PC-3 (cell line): ENCODE measurements around the gene MBLAC1. TPM values are rescaled to one million over a fixed set of nuclear protein-coding genes. Genes with fewer than 3 reads are reported as not detected.
"Not testable (repeated sequence)": the region's sequence is repeated elsewhere in the genome, so short reads cannot be mapped to it uniquely, and the experiment has no call there.

ENCODE experiments used
- ATAC-seq: fragments of 200-7000 bp; cut with Tn5 transposase; 2 replicates; pipeline ENCODE4 v1.9.1; 2020; ENCODE audit warnings: mild to moderate bottlenecking, moderate library complexity
- BruUV-seq: library from RNA; stranded (reverse); fragments of 400-500 nt; replicated peaks from 2 replicates; lab custom pipeline; 2021; lab: Mats Ljungman, UMichigan
- CTCF ChIA-PET: fragments of 300-600 bp; sonication (Branson Sonifier 250); formaldehyde crosslinking; loops from one replicate; lab custom pipeline; 2022; ENCODE audit warnings: antibody characterized with exemption; lab: Charles Lee
- POLR2A ChIA-PET: fragments of 300-600 bp; sonication (Branson Sonifier 250); formaldehyde crosslinking; loops from one replicate; lab custom pipeline; 2022; ENCODE audit warnings: antibody characterized with exemption; ENCODE audit not compliant: unreplicated experiment; lab: Charles Lee
- DNase-seq: peaks from one replicate; pipeline ENCODE4 v3.0.0-alpha.2; 2015
- H2AFZ ChIP-seq: fragments of 300-600 bp; sonication (generic); 2 replicates; pipeline ENCODE4 v1.6.0; 2016; ENCODE audit warnings: antibody characterized with exemption, low read length
- H3F3A ChIP-seq: fragments of 300-600 bp; sonication (generic); one replicate; pipeline ENCODE4 v1.6.0; 2017; ENCODE audit warnings: antibody characterized with exemption, low read length, control low read depth, mild to moderate bottlenecking; ENCODE audit not compliant: unreplicated experiment
- H3K27ac ChIP-seq: fragments of 300-600 bp; sonication (generic); 2 replicates; pipeline ENCODE4 v1.5.1; 2016; ENCODE audit warnings: mild to moderate bottlenecking, low read length
- H3K27me3 ChIP-seq: fragments of 300-600 bp; sonication (generic); 2 replicates; pipeline ENCODE4 v1.6.1; 2016; ENCODE audit warnings: low read length, mixed read lengths
- H3K36me3 ChIP-seq: fragments of 300-600 bp; sonication (generic); 2 replicates; pipeline ENCODE4 v1.6.1; 2016; ENCODE audit warnings: low read depth, mixed run types, low read length, mixed read lengths
- H3K4me1 ChIP-seq: fragments of 300-600 bp; sonication (generic); 2 replicates; pipeline ENCODE4 v1.5.1; 2016; ENCODE audit warnings: low read length; ENCODE audit not compliant: insufficient read depth
- H3K4me2 ChIP-seq: fragments of 300-600 bp; sonication (generic); 2 replicates; pipeline ENCODE4 v1.6.0; 2016; ENCODE audit warnings: low read length
- H3K4me3 ChIP-seq: fragments of 300-600 bp; sonication (generic); 2 replicates; pipeline ENCODE4 v1.5.1; 2016; ENCODE audit warnings: mild to moderate bottlenecking, low read length, mixed read lengths
- H3K79me2 ChIP-seq: fragments of 300-600 bp; sonication (generic); 2 replicates; pipeline ENCODE4 v1.6.1; 2017; ENCODE audit warnings: low read length, mixed read lengths
- H3K9ac ChIP-seq: fragments of 300-600 bp; sonication (generic); 2 replicates; pipeline ENCODE4 v1.6.0; 2016; ENCODE audit warnings: mild to moderate bottlenecking, low read length
- H3K9me2 ChIP-seq: fragments of 300-600 bp; sonication (generic); replicated peaks from 2 replicates; pipeline ENCODE4 v1.6.1; 2016; ENCODE audit warnings: mixed run types, low read length, mixed read lengths
- H3K9me3 ChIP-seq: fragments of 300-600 bp; sonication (generic); 2 replicates; pipeline ENCODE4 v1.6.1; 2016; ENCODE audit warnings: low read length, mixed read lengths
- H4K20me1 ChIP-seq: fragments of 300-600 bp; sonication (generic); 2 replicates; pipeline ENCODE4 v1.6.1; 2016; ENCODE audit warnings: low read length, mixed read lengths
- EZH2 ChIP-seq: fragments of 300-600 bp; sonication (generic); IDR thresholded peaks from one replicate; pipeline ENCODE4 v1.6.1; 2017; ENCODE audit warnings: antibody characterized with exemption, mild to moderate bottlenecking, low read length; ENCODE audit not compliant: unreplicated experiment
- EZH2phosphoT487 ChIP-seq: fragments of 300-600 bp; sonication (generic); IDR thresholded peaks from 2 replicates; pipeline ENCODE4 v1.6.1; 2018; ENCODE audit warnings: mild to moderate bottlenecking, antibody characterized with exemption, low read length, borderline replicate concordance
- intact Hi-C: fragments of 100-400 bp; cut with micrococcal nuclease; formaldehyde crosslinking; loops from 2 replicates; pipeline ENCODE4 v1.9.0; 2023
- total RNA-seq: library from RNA; depleted of rRNA; stranded (reverse); fragments of >200 nt; gene quantifications from 2 replicates; pipeline ENCODE4 v1.2.3, GENCODE V29; 2014
- TF ChIP-seq, protein P1 (sequence below): fragments of 300-600 bp; sonication (generic); conservative IDR thresholded peaks from 2 replicates; pipeline ENCODE4 v1.5.1; 2017; ENCODE audit warnings: antibody characterized with exemption, low read depth, mild to moderate bottlenecking, low read length

The MBLAC1 gene
- total RNA-seq, 1 experiment from 2014 or later: 2.7 TPM

DNA sequence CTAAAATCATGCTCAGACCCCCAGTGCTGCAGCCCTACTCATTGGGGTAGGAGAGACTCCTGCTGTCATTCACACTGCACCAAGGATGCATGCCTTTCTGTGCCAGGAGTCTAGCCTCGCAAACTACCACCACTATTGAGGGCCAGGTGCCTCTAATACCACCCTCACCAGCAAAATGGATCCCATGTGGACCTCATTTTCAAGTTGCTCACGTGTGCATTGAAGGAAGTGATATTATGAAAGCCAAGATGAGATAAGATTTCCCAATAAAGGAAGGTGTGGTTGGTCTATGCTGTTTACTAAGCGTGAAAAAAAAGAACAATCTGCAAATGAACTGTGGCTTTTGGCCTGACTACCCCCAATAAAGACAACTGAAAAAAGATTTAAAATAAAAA is 14.8 kb downstream of the MBLAC1 start:
- Histone ChIP-seq H3K9ac (no peak overlapping the region), H3K4me3 (no peak overlapping the region), H4K20me1 (no peaks in the 10 kb centered on the region), H2AFZ (no peak overlapping the region), H3K27me3 (no peaks in the 10 kb centered on the region), H3K27ac (no peak overlapping the region), H3K36me3 (no peaks in the 10 kb centered on the region), H3K9me2 (no peaks in the 10 kb centered on the region), H3F3A (no peaks in the 10 kb centered on the region), H3K4me1 (no peaks in the 10 kb centered on the region), H3K9me3 (no peaks in the 10 kb centered on the region), H3K4me2 (no peak overlapping the region), H3K79me2 (no peaks in the 10 kb centered on the region)
- TF ChIP-seq, protein P1, sequence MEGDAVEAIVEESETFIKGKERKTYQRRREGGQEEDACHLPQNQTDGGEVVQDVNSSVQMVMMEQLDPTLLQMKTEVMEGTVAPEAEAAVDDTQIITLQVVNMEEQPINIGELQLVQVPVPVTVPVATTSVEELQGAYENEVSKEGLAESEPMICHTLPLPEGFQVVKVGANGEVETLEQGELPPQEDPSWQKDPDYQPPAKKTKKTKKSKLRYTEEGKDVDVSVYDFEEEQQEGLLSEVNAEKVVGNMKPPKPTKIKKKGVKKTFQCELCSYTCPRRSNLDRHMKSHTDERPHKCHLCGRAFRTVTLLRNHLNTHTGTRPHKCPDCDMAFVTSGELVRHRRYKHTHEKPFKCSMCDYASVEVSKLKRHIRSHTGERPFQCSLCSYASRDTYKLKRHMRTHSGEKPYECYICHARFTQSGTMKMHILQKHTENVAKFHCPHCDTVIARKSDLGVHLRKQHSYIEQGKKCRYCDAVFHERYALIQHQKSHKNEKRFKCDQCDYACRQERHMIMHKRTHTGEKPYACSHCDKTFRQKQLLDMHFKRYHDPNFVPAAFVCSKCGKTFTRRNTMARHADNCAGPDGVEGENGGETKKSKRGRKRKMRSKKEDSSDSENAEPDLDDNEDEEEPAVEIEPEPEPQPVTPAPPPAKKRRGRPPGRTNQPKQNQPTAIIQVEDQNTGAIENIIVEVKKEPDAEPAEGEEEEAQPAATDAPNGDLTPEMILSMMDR: no peak
- no peak for TF ChIP-seq EZH2
- TF ChIP-seq EZH2phosphoT487: no peak
- ChIA-PET CTCF (no interaction called here), POLR2A (no interaction called here)
- intact Hi-C loops: no loop called here
- no peak for DNase-seq
- no TSS peak for BruUV-seq
- ATAC-seq: no peak

DNA sequence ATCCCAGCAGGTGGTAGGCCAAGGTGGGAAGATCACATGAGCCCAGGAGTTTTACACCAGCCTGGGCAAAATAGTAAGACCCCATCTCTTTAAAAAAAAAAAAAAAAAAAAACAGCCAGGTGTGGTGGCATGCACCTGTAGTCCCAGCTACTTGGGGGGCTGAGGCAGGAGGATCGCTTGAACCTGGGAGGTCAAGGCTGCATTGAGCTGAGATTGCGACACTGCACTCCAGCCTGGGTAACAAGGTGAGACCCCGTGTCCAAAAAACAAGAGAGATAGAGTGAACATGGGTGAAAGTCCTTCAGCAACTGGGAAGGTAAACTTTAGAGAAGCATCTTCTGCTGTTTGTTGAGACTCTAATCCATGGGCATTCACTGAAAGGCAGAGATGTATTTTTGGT is 15.7 kb downstream of the MBLAC1 start:
- H3K27me3 ChIP-seq: no peaks in the 10 kb centered on the region
- ATAC-seq (no peak), DNase-seq (no peak)
- no peaks in the 10 kb centered on the region for H3K36me3 ChIP-seq
- intact Hi-C loops: no loop called here
- H2AFZ ChIP-seq: no peak overlapping the region
- no peaks in the 10 kb centered on the region for H3K9me2 ChIP-seq
- H3K79me2 ChIP-seq: no peaks in the 10 kb centered on the region
- ChIA-PET CTCF (no interaction called here), POLR2A (no interaction called here)
- no peaks in the 10 kb centered on the region for H3K9me3 ChIP-seq
- no peaks in the 10 kb centered on the region for H4K20me1 ChIP-seq
- H3K4me2 ChIP-seq: no peak overlapping the region
- no peak overlapping the region for H3K4me3 ChIP-seq
- no peak overlapping the region for H3K9ac ChIP-seq
- H3K4me1 ChIP-seq: no peaks in the 10 kb centered on the region
- TF ChIP-seq, protein P1: no peak
- TF ChIP-seq EZH2 (no peak), EZH2phosphoT487 (no peak)
- H3F3A ChIP-seq: no peaks in the 10 kb centered on the region
- BruUV-seq: no TSS peak
- no peak overlapping the region for H3K27ac ChIP-seq

GRCh38 chr7:100146350-100146749 is 19.6 kb downstream of the MBLAC1 start:
- H3K27me3 ChIP-seq, ATAC-seq, H2AFZ ChIP-seq, H3K9ac ChIP-seq, H3K4me3 ChIP-seq, H3K4me2 ChIP-seq, H4K20me1 ChIP-seq, CTCF ChIA-PET, H3K9me2 ChIP-seq, DNase-seq, H3F3A ChIP-seq, BruUV-seq, POLR2A ChIA-PET, intact Hi-C loops, H3K9me3 ChIP-seq, H3K27ac ChIP-seq, H3K36me3 ChIP-seq: not testable (repeated sequence)
- Histone ChIP-seq H3K4me1 (peaks cover 14% of the 10 kb centered on the region; the same call in 1 of the 2 replicates), H3K79me2 (peaks cover 20% of the 10 kb centered on the region)
